Progenitor cell of endocrine pancreas (in vitro differentiated cells): ENCODE data around the gene CDC14A. TPM values are rescaled to one million over a fixed set of nuclear protein-coding genes. Genes with fewer than 3 reads are reported as not detected.

Experiments
- DNase-seq: peaks from one replicate; pipeline ENCODE4 v3.0.0; 2021; ENCODE audit warnings: low spot score; ENCODE audit not compliant: unreplicated experiment
- H3K27ac Mint-ChIP-seq: 2 replicates; pipeline ENCODE4 v1.8.0; 2021; ENCODE audit warnings: mild to moderate bottlenecking, moderate library complexity, mixed read lengths
- H3K27me3 Mint-ChIP-seq: 2 replicates; pipeline ENCODE4 v1.8.0; 2021; ENCODE audit warnings: mixed read lengths
- H3K36me3 Mint-ChIP-seq: 2 replicates; pipeline ENCODE4 v1.8.0; 2022; ENCODE audit warnings: mixed read lengths; ENCODE audit not compliant: insufficient read depth
- H3K4me1 Mint-ChIP-seq: 2 replicates; pipeline ENCODE4 v1.8.0; 2021; ENCODE audit warnings: low read depth, mixed read lengths
- H3K4me3 Mint-ChIP-seq: 2 replicates; pipeline ENCODE4 v1.8.0; 2021; ENCODE audit warnings: low read depth, mild to moderate bottlenecking, moderate library complexity, mixed read lengths
- H3K9me3 Mint-ChIP-seq: 2 replicates; pipeline ENCODE4 v1.8.0; 2021; ENCODE audit warnings: low read depth, mixed read lengths
- total RNA-seq: library from RNA; stranded (reverse); gene quantifications from 2 replicates; pipeline ENCODE4 v1.2.1, GENCODE V29; 2021
- TF ChIP-seq, protein P1 (sequence below): fragments of 200-600 bp; sonication (generic); IDR thresholded peaks from one replicate; pipeline ENCODE4 v1.5.0; 2021; ENCODE audit warnings: antibody characterized with exemption, mild to moderate bottlenecking; ENCODE audit not compliant: unreplicated experiment

CDC14A gene
- total RNA-seq, 1 donor from 2014 or later: 23.3 TPM

DNA sequence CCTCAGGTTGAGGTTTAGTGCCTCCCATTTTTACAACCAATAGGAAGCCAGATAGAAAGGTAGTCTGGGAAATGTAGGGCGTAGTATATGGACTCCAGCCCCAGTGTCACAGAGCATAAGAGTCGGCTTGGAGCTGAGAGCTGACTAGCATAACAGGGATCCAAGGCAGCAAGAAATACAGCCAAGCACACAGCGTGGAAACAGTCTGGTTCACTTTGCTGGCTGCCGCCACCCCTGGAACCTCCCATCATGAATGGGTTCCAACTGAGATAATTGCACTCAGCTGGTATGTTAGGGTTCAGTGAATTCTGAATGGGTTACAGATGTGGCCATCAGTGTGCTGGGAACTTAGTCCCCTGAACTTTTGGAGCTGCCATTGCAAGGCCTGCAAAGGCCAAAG lies 108.9 kb downstream of the CDC14A start:
- TF ChIP-seq, protein P1, sequence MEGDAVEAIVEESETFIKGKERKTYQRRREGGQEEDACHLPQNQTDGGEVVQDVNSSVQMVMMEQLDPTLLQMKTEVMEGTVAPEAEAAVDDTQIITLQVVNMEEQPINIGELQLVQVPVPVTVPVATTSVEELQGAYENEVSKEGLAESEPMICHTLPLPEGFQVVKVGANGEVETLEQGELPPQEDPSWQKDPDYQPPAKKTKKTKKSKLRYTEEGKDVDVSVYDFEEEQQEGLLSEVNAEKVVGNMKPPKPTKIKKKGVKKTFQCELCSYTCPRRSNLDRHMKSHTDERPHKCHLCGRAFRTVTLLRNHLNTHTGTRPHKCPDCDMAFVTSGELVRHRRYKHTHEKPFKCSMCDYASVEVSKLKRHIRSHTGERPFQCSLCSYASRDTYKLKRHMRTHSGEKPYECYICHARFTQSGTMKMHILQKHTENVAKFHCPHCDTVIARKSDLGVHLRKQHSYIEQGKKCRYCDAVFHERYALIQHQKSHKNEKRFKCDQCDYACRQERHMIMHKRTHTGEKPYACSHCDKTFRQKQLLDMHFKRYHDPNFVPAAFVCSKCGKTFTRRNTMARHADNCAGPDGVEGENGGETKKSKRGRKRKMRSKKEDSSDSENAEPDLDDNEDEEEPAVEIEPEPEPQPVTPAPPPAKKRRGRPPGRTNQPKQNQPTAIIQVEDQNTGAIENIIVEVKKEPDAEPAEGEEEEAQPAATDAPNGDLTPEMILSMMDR: no peak
- no peak for DNase-seq

DNA sequence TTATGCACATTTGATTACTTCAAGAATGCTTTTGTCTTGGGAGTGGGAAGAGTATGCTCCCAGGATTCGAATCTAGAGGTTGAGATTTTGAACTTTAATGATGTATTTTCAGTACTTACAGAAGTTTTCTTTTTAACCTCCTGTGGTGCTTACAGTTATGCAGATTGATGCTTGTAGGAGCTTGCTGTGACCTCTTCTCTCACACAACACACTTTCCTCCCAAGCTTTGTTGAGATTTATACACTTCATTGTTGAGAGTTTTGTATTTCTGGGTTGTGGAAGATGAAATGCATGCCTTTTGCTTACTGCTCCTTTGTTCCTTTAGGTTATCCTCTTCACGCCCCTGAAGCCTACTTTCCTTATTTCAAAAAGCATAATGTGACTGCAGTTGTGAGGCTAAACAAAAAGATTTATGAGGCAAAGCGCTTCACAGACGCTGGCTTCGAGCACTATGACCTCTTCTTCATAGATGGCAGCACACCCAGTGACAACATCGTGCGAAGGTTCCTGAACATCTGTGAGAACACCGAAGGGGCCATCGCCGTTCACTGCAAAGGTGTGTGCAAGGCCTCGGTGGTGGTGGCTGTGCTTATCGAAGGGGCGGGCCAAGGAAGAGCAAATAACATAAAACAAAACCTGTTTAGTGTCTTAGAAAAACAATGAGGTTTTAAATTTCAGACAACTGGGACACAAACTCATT lies 110.2 kb downstream of the CDC14A start:
- TF ChIP-seq, protein P1: no peak
- DNase-seq: no peak
- Mint-ChIP-seq H3K27ac (no peak overlapping the region), H3K4me1 (peaks cover 6% of the 10 kb centered on the region), H3K27me3 (no peaks in the 10 kb centered on the region), H3K9me3 (no peaks in the 10 kb centered on the region), H3K36me3 (peaks cover 7% of the 10 kb centered on the region), H3K4me3 (no peak overlapping the region)

More for the DNA sequence above, 108.9 kb downstream of the CDC14A start:
- H3K27ac Mint-ChIP-seq: no peak overlapping the region
- no peak overlapping the region for H3K4me3 Mint-ChIP-seq
- peaks cover 15% of the 10 kb centered on the region for H3K4me1 Mint-ChIP-seq
- H3K36me3 Mint-ChIP-seq: peaks cover 6% of the 10 kb centered on the region
- no peaks in the 10 kb centered on the region for H3K9me3 Mint-ChIP-seq
- H3K27me3 Mint-ChIP-seq: no peaks in the 10 kb centered on the region

DNA sequence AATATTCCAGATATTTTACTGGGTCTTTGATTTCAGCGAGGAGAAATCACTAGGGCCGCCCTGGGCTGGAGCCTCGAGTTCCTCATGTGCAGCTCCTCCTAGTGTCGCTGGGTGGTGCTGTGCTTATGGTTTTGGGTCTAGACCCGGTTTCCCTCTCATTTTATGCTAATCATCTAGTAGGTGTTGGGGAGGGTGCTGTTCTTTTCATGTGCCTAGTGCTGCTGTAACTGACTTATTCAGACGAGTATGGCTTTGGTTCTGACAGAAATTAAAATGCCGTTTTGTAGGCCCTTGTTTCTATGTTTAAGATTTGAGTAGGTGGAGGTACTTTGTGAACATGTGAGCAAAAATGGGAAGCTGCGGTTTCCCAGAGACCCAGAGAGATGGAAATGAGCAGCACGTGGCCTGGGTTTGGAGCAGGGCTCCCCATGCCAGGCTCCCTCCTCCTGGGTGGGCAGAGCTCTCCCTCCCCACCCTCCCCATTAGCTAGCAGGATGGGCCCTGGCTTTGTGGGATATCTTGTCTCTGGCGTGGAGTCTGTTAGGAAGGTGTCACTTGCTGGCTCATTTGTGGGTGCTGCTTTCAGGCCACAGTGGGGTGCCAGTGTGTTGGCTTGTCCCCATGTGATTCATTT lies 111.6 kb downstream of the CDC14A start:
- Mint-ChIP-seq H3K36me3 (peaks cover 11% of the 10 kb centered on the region), H3K4me3 (no peak overlapping the region), H3K27ac (no peak overlapping the region), H3K9me3 (no peaks in the 10 kb centered on the region), H3K4me1 (peaks cover 5% of the 10 kb centered on the region), H3K27me3 (no peaks in the 10 kb centered on the region)
- TF ChIP-seq, protein P1: peak; percentile 74
- DNase-seq: peak; percentile 15

DNA sequence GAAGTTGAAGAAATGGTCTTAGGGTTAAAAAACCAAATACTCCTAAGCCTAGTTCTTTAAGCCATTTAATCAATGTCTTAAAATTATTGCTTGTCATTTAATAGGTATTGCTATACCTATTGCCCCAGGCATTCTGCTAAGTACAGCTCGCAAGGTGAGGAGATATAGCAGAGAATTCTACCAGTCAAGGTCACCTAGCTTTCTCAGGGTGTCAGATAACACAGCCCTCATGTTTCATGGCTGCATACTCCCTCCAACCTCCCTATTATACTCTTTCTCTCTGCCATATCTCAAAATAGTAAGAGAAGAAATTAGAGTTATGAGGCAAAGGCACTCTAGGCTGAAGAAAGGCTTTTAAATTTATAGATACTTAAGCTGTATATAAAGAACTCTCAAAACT lies 117.3 kb downstream of the CDC14A start:
- Mint-ChIP-seq H3K36me3 (peaks cover 24% of the 10 kb centered on the region), H3K4me3 (no peak overlapping the region), H3K4me1 (peaks cover 5% of the 10 kb centered on the region), H3K27me3 (no peaks in the 10 kb centered on the region), H3K9me3 (peaks cover 2% of the 10 kb centered on the region), H3K27ac (no peak overlapping the region)
- no peak for DNase-seq
- TF ChIP-seq, protein P1: no peak

DNA sequence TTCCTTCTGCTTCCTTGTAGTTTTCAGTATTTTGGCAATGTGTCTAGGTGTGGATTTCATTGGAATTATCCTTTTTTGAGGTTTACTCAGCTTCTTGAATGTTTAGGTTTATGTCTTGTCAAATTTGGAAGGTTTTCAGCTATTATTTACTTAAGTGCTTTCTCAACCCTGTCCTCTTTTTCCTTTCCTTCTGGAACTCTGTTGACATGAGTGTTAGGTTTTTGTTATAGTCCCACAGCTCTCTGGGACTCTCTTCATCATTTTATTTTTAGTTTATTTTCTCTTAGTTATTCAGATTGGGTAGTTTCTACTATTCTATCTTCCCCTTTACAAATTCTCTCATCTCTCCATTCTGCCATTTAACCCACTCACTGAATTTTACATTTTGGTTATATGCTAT lies 122.5 kb downstream of the CDC14A start:
- no peak for DNase-seq
- TF ChIP-seq, protein P1: no peak
- Mint-ChIP-seq H3K4me3 (no peak overlapping the region), H3K27ac (no peak overlapping the region), H3K9me3 (peaks cover 2% of the 10 kb centered on the region), H3K4me1 (peaks cover 5% of the 10 kb centered on the region), H3K27me3 (no peaks in the 10 kb centered on the region), H3K36me3 (peaks cover 15% of the 10 kb centered on the region)
